ENCODE data around the gene RPLP2.
A peak's percentile ranks its signal among the peaks of the same experiment; 100 is the strongest.

RPLP2 gene

DNA sequence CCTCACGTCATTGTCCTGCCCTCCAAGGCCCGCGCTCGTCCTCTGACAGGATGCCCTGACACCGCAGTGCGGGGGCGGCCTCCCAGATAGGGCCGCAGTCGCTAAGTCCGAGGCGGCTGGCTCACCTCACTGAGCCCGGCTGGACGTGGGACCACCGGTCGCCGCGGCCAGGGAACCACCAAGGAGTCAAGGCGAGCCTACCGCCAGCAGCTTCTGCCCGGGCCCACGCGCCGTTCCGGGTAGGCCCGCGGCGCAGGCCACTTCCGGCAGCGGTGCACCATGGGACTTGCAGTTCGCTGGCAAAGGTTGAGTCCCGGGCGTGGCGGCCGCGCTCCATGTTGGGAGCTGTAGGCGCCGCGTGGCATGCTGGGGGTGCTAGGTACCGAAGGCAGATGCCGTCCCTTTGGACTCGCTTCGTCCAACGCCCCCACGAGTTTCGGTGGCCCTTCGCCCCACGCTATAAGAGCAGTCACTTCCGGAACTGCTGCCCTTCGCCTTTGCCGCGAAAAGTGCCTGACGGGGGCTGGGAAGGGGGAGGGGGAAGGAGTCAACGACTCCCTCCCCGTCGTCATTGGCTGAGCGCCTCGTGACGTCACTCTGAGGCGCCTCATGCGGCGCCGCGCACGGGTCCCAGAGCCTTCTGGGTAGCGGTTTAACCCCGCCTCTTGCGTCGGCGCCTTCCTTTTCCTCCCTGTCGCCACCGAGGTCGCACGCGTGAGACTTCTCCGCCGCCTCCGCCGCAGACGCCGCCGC, at the start of gene RPLP2:
RPLP2 (plus strand) TSS at position 681 of the 753 bp plus-strand sequence. CDS start 268 bp downstream, outside the sequence.
- peak; percentile 95 for DNase-seq

DNA sequence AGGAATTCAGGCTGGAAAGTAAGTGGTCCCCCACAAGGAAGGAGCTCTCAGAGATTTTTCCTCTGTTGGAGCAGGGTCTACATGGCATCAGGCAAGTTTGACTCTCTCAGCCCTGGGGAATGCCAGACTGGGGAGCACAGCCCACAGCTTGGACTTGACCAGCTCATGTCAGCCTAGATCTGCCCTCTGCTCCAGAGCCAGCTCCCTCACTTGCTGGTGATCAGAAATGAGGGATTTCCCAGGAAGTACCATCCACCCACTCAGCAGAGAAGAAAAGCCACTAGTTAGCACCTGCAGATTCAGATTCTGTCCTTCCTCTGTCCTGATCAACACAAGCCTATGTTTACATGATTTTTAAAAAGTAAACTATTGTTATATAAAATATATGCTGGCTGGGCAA, 49.5 kb upstream of the RPLP2 start:
- DNase-seq: no peak

DNA sequence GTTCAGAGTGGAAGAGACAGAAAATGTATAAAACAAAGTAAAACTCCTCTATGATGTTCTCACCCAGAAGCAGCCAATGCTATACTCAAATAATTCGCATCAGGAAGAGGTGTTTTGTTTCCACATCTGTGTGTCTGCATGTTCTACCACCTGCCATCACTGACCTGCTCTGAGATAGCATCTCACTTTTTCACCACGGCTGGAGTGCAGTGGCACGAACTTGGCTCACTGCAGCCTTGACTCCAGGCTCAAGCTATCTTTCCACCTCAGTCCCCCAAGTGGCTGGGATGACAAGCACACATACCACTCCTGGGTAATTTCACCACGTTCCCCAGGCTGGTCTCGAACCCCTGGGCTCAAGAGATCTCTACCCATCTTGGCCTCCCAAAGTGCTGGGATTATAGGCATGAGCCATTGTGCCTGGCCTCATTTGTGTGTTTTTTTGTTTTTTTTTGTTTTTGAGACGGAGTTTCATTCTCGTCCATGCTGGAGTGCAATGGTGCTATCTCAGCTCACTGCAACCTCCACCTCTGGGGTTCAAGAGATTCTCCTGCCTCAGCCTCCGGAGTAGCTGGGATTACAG, 48.1 kb upstream of the RPLP2 start:
- DNase-seq: no peak

DNA sequence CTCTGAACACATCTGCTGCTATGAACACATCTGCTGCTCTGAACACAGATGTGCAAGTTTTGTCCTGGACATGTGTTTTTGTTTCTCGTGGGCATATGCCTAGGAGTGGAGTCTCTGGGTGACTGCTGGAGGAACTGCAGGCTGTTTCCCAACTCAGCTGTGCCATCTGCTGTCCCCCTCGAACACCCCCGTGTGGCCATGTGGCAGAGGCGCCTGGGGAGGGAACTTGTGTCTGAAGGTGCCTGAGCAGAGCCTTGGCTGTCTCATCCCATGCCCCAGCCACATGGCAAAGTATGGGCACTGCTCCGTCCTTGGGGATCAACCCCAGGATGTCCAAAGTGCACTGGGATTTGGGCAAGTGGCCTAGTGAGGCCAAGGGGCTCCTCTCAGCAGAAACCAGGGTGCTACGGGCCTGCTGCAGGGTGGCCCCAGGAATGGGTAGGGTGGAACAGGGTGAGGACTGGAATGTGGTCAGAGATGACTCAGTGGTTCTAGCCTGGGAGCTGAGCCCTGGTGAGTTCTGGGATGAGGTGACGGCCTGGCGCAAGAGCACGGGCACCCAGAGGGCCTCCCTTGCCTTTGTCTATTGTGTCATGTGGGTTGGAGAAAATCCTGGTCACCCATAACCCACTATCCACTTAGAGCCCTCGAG, 47.2 kb upstream of the RPLP2 start:
- DNase-seq: no peak

DNA sequence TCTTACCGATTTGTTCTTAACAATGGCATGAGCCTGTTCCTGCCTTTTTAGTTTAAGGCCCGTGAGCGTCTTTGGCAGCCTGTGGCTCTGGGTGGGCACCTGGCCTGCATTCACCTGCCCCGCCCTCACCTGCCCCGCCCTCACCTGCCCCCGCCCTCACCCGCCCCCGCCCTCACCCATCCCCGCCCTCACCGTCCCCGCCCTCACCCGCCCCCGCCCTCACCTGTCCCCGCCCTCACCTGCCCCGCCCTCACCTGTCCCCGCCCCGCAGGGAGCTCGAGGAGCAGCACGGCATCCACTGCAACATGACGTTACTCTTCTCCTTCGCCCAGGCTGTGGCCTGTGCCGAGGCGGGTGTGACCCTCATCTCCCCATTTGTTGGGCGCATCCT, 46.7 kb upstream of the RPLP2 start:
- no peak for DNase-seq

DNA sequence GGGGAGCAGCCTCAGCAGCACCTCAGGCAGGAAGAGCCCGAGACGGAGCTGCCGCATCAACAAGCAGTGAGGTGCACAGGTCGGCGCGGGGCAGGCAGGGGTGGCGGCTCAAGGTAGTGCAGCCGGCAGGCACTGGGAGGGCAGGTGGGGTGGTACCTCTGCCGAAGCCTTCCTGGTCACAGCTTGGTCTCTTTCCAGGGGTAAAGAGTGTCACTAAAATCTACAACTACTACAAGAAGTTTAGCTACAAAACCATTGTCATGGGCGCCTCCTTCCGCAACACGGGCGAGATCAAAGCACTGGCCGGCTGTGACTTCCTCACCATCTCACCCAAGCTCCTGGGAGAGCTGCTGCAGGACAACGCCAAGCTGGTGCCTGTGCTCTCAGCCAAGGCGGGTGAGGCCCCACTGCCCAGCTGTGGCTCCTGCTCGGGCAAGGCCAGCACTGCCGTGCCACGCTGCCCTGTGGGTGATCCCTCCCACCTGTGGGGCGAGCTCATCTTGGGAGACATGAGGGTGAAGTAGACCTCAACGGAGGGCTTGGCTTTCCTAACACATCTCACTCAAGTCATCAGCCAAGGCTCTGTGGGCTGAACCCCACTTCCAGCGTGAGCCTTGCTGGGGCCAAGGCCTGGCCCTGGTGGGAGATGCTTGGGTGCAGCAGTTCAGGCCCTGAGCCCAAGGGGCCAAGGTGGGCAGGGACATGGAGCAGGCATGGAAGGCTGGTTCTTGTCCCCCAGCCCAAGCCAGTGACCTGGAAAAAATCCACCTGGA, 46.0 kb upstream of the RPLP2 start:
- no peak for DNase-seq

DNA sequence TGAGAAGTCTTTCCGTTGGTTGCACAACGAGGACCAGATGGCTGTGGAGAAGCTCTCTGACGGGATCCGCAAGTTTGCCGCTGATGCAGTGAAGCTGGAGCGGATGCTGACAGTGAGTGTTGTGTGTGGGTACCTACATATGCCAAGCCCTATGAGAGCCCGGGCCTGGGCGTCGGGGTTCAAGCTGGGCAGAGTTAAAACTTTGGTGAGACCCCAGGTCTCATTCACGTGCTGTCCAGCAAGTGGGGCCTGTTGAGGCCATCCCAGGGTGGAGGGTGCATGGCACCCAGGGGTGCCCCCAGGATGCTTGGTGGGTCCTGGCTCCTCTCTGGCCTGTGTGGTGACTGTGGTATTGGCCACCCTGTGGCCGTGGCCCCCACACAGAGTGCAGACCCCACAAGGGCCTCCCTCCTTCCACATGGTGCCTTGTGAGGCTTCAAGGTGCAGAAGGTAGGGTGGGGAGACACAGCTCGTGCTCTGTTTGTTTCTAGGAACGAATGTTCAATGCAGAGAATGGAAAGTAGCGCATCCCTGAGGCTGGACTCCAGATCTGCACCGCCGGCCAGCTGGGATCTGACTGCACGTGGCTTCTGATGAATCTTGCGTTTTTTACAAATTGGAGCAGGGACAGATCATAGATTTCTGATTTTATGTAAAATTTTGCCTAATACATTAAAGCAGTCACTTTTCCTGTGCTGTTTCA, 45.3 kb upstream of the RPLP2 start:
- DNase-seq: no peak

DNA sequence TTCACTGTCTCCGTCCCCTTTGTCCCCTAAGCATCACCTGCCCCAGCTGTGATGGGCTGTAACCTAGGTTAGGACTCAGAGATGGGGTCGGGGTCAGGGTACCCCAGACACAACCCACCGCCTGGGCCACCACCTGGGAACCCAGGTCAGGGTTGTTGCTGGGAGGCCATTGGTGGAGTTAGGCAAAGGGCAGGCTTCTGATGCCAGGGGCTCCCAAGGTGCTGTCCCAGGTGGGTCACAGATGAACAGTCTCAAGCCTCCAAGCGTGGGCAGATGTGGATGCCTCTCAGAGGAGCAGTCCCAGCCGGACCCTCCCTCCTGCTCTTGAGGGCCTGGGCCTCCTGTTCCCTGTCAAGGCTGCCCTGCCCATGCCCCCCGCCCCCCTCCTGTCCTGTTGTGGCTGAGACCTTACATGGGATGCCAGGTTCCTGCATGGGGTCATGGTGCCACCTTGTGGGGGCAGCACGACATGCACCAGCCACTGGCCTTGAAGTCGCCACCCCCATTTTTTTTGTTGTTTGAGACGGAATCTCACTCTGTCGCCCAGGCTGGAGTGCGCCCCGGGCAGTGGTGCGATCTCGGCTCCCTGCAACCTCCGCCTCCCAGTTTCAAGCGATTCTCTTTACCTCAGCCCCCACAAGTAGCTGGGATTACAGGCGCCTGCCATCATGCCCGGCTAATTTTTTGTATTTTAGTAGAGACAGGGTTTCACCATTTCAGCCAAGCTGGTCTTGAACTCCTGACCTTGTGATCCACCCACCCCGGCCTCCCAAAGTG, 44.6 kb upstream of the RPLP2 start:
- DNase-seq: peak; percentile 66

DNA sequence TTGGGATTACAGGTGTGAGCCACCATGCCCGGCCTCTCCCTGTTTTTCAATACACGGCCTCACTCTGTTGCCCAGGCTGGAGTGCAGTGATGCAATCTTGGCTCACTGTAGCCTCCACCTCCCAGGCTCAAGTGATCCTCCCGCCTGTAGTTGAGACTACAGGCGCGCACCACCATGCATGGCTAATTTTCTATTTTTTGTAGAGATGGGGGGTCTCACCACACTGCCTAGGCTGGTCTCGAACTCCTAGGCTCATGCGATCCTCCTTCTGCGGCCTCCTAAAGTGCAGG, 44.0 kb upstream of the RPLP2 start:
- no peak for DNase-seq

DNA sequence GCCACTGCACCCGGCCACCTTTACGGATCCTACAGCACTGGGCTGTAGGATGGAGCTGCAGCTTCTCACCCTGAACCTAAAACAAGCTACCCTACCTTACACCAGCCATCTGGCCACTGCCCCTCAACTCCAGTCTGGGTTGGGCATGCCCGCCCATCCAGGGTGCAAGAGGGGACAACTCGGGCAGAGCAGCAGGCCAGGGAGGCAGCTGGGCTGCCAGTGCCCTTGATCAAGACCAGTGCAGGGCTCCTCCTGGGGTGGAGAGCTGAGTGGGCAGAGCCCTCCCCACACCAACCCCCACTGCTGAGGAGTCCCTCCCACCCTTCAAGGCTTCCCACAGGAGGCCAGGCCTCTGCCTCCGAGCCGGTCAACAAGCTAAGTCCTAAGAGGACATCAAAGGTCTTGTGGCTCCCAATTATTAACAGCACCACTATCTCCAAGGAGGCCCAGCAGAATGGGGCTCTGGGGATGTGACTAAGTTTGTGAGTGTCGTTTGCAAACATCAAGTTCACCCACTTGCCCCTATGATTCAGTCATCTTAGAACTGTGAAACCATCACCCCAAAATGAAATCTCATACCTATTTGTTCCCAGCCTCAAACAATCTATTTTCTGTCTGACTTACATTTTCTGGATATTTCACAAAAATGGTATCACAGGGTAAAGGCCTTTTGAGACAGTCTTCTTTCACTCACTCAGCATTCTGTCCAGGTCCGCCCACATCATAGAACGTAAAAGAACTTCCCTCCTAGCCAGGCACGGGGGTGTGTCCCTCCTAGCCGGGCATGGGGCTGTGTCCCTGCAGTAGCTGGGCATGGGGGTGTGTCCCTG, 43.4 kb upstream of the RPLP2 start:
- DNase-seq: no peak

DNA sequence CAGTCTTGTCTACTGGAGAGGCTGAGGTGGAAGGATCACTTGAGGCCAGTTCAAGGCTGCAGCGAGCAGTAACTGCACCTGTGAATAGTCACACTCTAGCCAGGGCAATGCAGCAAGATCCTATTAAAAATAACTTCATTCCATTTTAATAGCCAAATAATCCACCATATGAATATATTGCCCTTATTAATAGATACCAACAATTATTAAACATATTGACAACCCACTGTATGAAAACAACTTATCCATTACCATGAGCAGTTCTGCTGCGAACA, 42.9 kb upstream of the RPLP2 start:
- DNase-seq: no peak

DNA sequence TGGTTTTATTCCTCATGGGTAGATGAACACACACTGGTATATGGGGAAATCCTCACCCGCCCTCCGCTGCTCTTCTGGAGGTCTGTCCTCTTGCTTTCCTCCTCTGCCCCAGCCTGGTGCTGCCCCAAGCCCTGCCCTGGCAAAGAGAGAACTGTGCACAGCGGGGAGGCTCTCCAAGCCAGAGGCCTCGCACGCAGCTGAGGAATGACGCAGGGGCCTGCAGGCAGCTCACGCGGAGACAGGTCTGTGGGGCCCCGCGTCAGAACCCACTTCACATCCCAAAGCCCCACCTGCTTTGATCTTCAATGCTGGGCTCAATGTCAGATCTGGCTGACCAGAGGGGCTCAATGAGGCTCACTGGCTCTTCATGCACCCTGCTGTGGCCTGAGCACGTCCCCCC, 42.5 kb upstream of the RPLP2 start:
- DNase-seq: no peak

DNA sequence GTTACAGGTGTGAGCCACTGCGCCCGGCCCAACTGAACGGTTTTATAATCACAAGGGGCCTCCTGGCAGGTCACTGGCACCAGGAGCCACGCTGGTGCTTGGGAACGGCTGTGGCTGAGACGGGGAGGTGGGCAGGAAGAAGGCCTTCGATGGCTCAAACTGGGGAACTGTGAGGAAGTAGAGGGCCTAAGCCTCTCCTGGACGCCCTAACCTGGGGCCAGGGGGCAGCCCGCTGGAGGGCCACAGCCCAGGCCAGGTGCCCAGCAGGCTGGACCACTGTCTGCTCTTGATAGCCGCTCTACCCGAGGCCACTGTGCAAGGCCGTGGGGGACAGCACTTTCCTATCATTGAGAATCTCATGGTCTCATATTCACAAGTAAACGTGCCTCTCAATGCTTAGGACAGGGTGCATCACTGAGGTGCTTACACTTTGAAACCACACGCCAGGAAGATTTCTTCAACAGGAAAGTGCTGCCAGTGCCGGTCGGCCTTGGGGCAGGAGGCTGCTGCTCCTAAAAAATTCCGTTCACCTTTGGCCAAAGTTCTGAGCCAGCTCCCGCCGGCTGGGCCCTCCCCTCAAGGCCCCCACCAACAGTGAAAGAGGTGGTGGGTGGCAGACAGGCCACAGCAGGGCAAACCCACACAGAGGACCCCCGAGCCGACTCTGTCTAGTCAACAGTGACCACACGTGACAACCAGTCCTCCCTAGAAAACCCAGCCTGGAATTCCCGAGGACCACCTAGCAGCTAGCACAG, 39.7 kb upstream of the RPLP2 start:
- no peak for DNase-seq

DNA sequence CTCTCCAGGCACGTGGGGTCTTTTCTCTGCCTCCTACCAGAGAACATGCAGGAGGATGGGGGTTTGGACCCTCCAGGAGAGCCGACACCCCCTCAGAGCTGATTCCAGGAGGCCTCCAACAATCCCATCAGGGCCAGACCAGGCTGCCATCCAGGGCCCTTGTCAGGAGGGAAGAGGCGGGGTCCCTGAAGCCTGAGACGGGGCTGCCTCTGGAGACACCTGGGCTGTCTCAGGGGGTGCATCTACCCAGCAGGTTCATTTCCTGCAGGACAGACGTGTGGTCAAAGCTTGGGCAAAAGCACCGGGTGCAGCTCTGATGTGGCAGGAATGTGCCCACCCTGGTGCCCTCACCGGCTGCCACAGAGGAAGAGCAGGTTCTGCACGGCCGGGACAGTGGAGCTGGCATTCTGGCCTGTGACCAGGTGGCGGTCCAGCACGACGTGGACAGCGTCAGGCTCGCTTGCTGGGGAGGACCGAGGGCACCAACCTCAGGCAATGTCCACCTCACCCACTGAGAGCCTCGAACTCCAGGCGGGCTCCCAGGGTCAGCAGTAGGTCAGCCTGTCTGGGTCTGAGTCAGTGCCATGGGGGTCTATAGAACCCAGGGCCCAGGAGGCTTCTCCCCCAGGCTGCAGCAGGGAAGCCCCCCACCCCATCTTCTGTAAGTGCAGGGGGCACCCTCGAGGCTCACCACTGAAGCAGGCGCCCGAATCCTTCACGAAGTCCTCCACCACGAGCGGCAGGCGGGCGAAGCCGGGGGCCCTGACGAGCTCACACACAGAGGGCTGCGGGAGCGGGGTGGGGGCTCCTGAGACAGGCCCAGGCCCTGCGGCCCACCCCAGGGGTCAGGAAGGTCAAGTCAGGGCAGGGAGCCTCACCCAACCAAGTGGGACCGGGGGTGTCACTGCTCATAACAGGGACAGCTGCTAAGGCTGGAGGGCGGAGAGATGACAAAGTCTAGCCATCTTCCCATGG, 38.8 kb upstream of the RPLP2 start:
- no peak for DNase-seq

DNA sequence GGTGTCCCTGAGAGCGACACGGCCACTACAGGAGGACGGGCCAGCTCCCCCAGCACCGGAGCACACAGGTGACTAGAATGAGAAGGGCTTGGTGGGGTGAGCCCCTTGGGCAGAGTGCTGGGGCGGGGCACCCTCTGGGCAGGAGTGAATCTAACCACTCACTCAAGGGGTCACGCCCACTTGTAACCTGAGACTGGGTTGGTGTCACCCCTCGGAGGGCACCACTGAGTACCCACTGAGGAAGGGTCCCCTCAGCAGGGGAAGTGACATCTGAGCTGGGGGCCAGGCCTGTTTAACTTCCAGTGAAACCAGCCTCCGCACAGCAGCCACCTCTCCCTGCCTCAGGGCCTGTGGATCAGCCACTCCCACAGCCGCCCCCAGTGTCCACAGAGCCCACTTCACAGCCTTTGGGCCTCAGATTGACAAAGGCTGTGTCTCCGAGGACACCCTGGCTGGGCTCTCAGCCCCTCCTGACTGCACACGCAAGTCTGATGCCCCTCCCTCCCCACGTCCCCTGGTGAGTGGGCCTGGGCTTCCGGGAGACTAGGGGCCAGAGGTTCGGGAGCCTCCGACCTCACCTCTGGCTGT, 38.1 kb upstream of the RPLP2 start:
- no peak for DNase-seq

DNA sequence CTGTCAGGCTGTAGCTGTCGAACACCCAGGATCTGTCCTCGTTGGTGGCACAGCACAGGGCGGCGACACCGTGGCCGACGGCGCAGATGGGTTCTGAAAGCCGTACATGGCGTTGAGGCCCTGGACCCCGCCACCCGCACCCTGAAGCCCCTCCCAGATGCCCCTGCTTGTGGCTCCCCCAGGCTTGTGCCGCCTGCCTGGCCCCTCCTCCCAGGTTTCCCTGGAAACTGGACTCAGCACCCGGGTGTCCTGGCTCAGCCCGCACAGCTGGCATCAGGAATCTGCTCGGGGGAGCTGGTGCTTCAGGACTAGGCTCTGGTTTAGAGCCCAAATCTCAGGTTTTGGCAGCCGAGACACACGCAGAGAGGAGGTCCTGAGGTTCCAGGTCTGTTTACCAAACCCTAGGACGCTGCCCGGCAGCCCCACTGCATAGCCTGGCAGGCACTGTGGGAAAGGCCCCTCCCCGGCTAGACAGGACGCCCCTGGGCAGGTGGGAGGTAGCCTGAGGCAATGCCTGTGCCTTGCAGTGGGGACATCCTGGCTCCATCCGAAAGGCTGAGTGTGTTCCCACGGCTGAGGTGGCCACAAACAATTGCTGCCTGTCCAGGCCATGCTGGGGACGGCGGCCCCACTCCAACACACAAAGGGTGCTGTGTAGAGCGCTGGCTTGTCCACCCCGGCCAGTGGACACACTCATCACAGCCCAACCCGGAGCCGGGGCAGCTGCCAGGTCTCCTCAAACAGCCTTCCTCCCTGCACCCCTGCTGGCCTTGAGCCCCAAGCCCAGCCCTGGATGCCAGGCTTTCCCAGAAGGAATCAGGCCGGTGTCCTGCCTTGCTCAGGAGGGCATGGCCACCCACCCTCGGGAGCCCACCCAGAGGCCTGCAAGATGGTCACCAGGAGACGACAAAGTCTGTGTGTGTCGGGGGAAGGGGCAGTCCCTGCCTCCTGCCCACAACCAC, 37.1 kb upstream of the RPLP2 start:
- DNase-seq: no peak

DNA sequence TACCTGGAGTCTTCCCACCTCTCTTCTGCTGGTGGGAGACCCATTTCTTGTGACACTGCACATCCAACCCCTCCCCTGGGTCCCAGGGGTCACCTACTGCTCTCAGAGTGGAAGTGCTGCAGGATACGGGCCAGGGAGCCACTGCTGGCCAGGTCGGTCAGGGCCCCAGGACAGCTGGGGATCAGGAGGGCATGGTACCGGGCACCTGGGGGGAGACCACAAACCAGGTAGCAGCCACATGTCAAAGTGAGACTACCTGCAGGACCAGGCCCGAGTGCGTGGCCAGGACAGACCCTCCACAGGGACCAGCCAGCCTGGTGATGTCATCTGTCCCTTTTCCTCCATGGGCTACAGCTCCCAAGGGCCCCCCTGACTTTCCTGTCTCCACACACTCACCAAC, 36.3 kb upstream of the RPLP2 start:
- DNase-seq: no peak

DNA sequence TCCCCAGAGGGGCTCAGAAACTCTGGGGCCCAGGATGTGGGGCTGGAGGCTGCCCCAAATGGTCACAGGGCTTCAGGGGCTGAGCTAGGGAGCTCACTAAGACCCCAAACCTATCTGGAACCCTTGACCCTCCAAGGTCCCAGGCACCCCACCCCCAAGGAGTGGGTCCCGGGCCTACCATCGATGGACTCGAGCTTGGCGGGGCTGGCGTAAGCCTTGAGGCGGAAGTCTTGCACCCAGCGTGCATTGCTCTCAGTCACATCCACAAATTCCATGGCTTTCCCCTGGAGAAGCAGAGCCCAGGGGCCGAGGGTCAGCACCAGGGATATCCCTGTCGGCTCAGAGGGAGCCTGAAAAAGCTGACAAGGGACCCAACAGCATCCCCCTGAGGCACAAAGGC, 35.9 kb upstream of the RPLP2 start:
- DNase-seq: no peak

Data from activated gamma-delta T cell treated with Interleukin-2 at 50 U/mL for 16 hours (primary cell).